ENCODE measurements around the gene MORC4. TPM values are rescaled to one million over a fixed set of nuclear protein-coding genes. Genes with fewer than 3 reads are reported as not detected.
A peak's percentile ranks its signal among the peaks of the same experiment; 100 is the strongest.

The MORC4 gene
- total RNA-seq, 1 donor from 2014 or later: 17.9 TPM

- Histone ChIP-seq H3K4me1 (no peaks in the 10 kb centered on the region), H3K36me3 (no peaks in the 10 kb centered on the region), H3K9me3 (no peaks in the 10 kb centered on the region), H3K27ac (no peak overlapping the region), H3K4me3 (no peak overlapping the region), H3K27me3 (no peaks in the 10 kb centered on the region)
- TF ChIP-seq POLR2AphosphoS5 (IDR thresholded peaks at IDR 0.05; ENCODE audit: insufficient read depth in 1 of 2, low read depth in 1 of 2) (no peak), CTCF (IDR thresholded peaks at IDR 0.05) (no peak), POLR2A (IDR thresholded peaks at IDR 0.05) (no peak)
- peak in 1 of 2 donors; percentile 72 for DNase-seq (ENCODE audit: extremely low spot score in 2 of 2)
- intact Hi-C loops (cut with DNase I): no loop called here
These were observed 98.2 kb downstream of the MORC4 start for GRCh38 chrX:106901781-106902219.

- Histone ChIP-seq H3K4me1 (no peaks in the 10 kb centered on the region), H3K9me3 (no peaks in the 10 kb centered on the region), H3K27ac (no peak overlapping the region), H3K36me3 (no peaks in the 10 kb centered on the region), H3K27me3 (no peaks in the 10 kb centered on the region), H3K4me3 (no peak overlapping the region)
- intact Hi-C loops (cut with DNase I): no loop called here
- DNase-seq (ENCODE audit: extremely low spot score in 2 of 2): peak in 1 of 2 donors; percentile 25
- TF ChIP-seq POLR2AphosphoS5 (IDR thresholded peaks at IDR 0.05; ENCODE audit: insufficient read depth in 1 of 2, low read depth in 1 of 2): no peak
- no peak for TF ChIP-seq CTCF (IDR thresholded peaks at IDR 0.05)
- TF ChIP-seq POLR2A (IDR thresholded peaks at IDR 0.05): no peak
These were observed 98.7 kb downstream of the MORC4 start for GRCh38 chrX:106901341-106901740.

GRCh38 chrX:106899841-106900240 lies 100.2 kb downstream of the MORC4 start:
- no peak for DNase-seq (ENCODE audit: extremely low spot score in 2 of 2)
- no peak overlapping the region for H3K27ac ChIP-seq
- TF ChIP-seq POLR2A (IDR thresholded peaks at IDR 0.05) (no peak), CTCF (IDR thresholded peaks at IDR 0.05) (no peak), POLR2AphosphoS5 (IDR thresholded peaks at IDR 0.05; ENCODE audit: insufficient read depth in 1 of 2, low read depth in 1 of 2) (no peak)
- intact Hi-C loops (cut with DNase I): no loop called here
- no peaks in the 10 kb centered on the region for H3K27me3 ChIP-seq
- H3K36me3 ChIP-seq: no peaks in the 10 kb centered on the region
- no peaks in the 10 kb centered on the region for H3K9me3 ChIP-seq
- no peak overlapping the region for H3K4me3 ChIP-seq
- H3K4me1 ChIP-seq: peaks cover 7% of the 10 kb centered on the region

- intact Hi-C loops (cut with DNase I): no loop called here
- peak in 1 of 2 donors; percentile 6 for DNase-seq (ENCODE audit: extremely low spot score in 2 of 2)
- no peaks in the 10 kb centered on the region for H3K36me3 ChIP-seq
- no peak overlapping the region for H3K4me3 ChIP-seq
- H3K4me1 ChIP-seq: peaks cover 11% of the 10 kb centered on the region
- H3K27me3 ChIP-seq: no peaks in the 10 kb centered on the region
- TF ChIP-seq POLR2AphosphoS5 (IDR thresholded peaks at IDR 0.05; ENCODE audit: insufficient read depth in 1 of 2, low read depth in 1 of 2) (no peak), POLR2A (IDR thresholded peaks at IDR 0.05) (no peak), CTCF (IDR thresholded peaks at IDR 0.05) (no peak)
- no peaks in the 10 kb centered on the region for H3K9me3 ChIP-seq
- no peak overlapping the region for H3K27ac ChIP-seq
These were observed 100.7 kb downstream of the MORC4 start for GRCh38 chrX:106899276-106899675.

GRCh38 chrX:106898462-106898861 lies 101.5 kb downstream of the MORC4 start:
- Histone ChIP-seq H3K36me3 (no peaks in the 10 kb centered on the region), H3K4me3 (no peak overlapping the region), H3K27ac (no peak overlapping the region), H3K4me1 (peaks cover 11% of the 10 kb centered on the region), H3K27me3 (no peaks in the 10 kb centered on the region), H3K9me3 (no peaks in the 10 kb centered on the region)
- TF ChIP-seq POLR2A (IDR thresholded peaks at IDR 0.05) (no peak), POLR2AphosphoS5 (IDR thresholded peaks at IDR 0.05; ENCODE audit: insufficient read depth in 1 of 2, low read depth in 1 of 2) (no peak), CTCF (IDR thresholded peaks at IDR 0.05) (no peak)
- intact Hi-C loops (cut with DNase I): no loop called here
- no peak for DNase-seq (ENCODE audit: extremely low spot score in 2 of 2)

Measured in vagina (tissue), 2 donors.